T-helper 22 cell (primary cell): ENCODE measurements around the gene PODXL2.
"Not testable (repeated sequence)": the region's sequence is repeated elsewhere in the genome, so short reads cannot be mapped to it uniquely, and the experiment has no call there.

Experiments used
- DNase-seq: peaks from one replicate; pipeline ENCODE4 v3.0.0-alpha.2; 2020; ENCODE audit warnings: low read depth

PODXL2 gene

GRCh38 chr3:127629467-127630403 is 750 bp downstream of the PODXL2 start:
- DNase-seq, result no peak

- no peak for DNase-seq
Observed at GRCh38 chr3:127630811-127631714, 2.1 kb downstream of the PODXL2 start.

- DNase-seq, result no peak
Observed at GRCh38 chr3:127632035-127632820, 3.2 kb downstream of the PODXL2 start.

GRCh38 chr3:127634653-127635052 is 5.7 kb downstream of the PODXL2 start:
- no peak for DNase-seq

- DNase-seq, result no peak
Observed at GRCh38 chr3:127637546-127637945, 8.6 kb downstream of the PODXL2 start.

GRCh38 chr3:127637971-127638370 is 9.0 kb downstream of the PODXL2 start:
- DNase-seq, result no peak

- DNase-seq, result no peak
Observed at GRCh38 chr3:127639173-127640041, 10.4 kb downstream of the PODXL2 start.

GRCh38 chr3:127640042-127640355 is 11.0 kb downstream of the PODXL2 start:
- no peak for DNase-seq

- no peak for DNase-seq
Observed at GRCh38 chr3:127644641-127645370, 15.8 kb downstream of the PODXL2 start.

GRCh38 chr3:127645371-127646015 is 16.5 kb downstream of the PODXL2 start:
- DNase-seq, result no peak

- DNase-seq, result no peak
Observed at GRCh38 chr3:127646501-127647046, 17.6 kb downstream of the PODXL2 start.

- no peak for DNase-seq
Observed at GRCh38 chr3:127647166-127647844, 18.3 kb downstream of the PODXL2 start.

- no peak for DNase-seq
Observed at GRCh38 chr3:127647845-127648204, 18.8 kb downstream of the PODXL2 start.

GRCh38 chr3:127650236-127650635 is 21.3 kb downstream of the PODXL2 start:
- no peak for DNase-seq

GRCh38 chr3:127651516-127652172 is 22.7 kb downstream of the PODXL2 start:
- no peak for DNase-seq

- no peak for DNase-seq
Observed at GRCh38 chr3:127652246-127652995, 23.4 kb downstream of the PODXL2 start.

GRCh38 chr3:127654374-127654773 is 25.4 kb downstream of the PODXL2 start:
- no peak for DNase-seq

GRCh38 chr3:127654993-127655392 is 26.0 kb downstream of the PODXL2 start:
- DNase-seq, result not testable (repeated sequence)
